Trophoblast cell (in vitro differentiated cells and primary cell): ENCODE data around the gene STAM2.
A peak's percentile ranks its signal among the peaks of the same experiment; 100 is the strongest.

Experiments
- DNase-seq, 2 donors: peaks; one replicate each; pipeline ENCODE4 v3.0.0-alpha.2; 2016
- H2AFZ ChIP-seq: 2 replicates; pipeline ENCODE4 v1.6.1; 2013; ENCODE audit warnings: low read length, moderate library complexity, mild to moderate bottlenecking; ENCODE audit not compliant: insufficient read depth, poor library complexity
- H2AK5ac ChIP-seq: 2 replicates; pipeline ENCODE4 v1.6.1; 2013; ENCODE audit warnings: mild to moderate bottlenecking, low read length
- H2BK120ac ChIP-seq: 2 replicates; pipeline ENCODE4 v1.6.1; 2013; ENCODE audit warnings: low read length, mild to moderate bottlenecking, moderate library complexity; ENCODE audit not compliant: insufficient read depth, poor library complexity
- H2BK12ac ChIP-seq: 2 replicates; pipeline ENCODE4 v1.6.1; 2013; ENCODE audit warnings: mild to moderate bottlenecking, low read length, moderate library complexity
- H2BK5ac ChIP-seq: 2 replicates; pipeline ENCODE4 v1.6.1; 2013; ENCODE audit warnings: low read length, low read depth, moderate library complexity, mild to moderate bottlenecking; ENCODE audit not compliant: poor library complexity
- H3K14ac ChIP-seq: 2 replicates; pipeline ENCODE4 v1.6.1; 2013; ENCODE audit warnings: mild to moderate bottlenecking, low read length
- H3K18ac ChIP-seq: 2 replicates; pipeline ENCODE4 v1.6.1; 2013; ENCODE audit warnings: mild to moderate bottlenecking, low read length
- H3K23ac ChIP-seq: 2 replicates; pipeline ENCODE4 v1.6.1; 2013; ENCODE audit warnings: low read length
- H3K27ac ChIP-seq: 2 replicates; pipeline ENCODE4 v1.5.1; 2013; ENCODE audit warnings: low read depth, mild to moderate bottlenecking, inconsistent platforms, low read length, moderate library complexity
- H3K27me3 ChIP-seq: 2 replicates; pipeline ENCODE4 v1.6.1; 2013; ENCODE audit warnings: inconsistent platforms, mild to moderate bottlenecking, low read length, moderate library complexity; ENCODE audit not compliant: insufficient read depth
- H3K36me3 ChIP-seq, 2 experiments: 1 replicate in 1 of 2; 2 replicates in 1 of 2; pipeline ENCODE4 v1.6.1; 2013; ENCODE audit warnings: low read length in 2 of 2, mild to moderate bottlenecking in 2 of 2, moderate library complexity in 1 of 2; ENCODE audit not compliant: insufficient read depth in 2 of 2, control insufficient read depth in 1 of 2
- H3K4ac ChIP-seq: 2 replicates; pipeline ENCODE4 v1.6.1; 2013; ENCODE audit warnings: low read depth, mild to moderate bottlenecking, low read length, moderate library complexity
- H3K4me1 ChIP-seq, 2 experiments: 1 replicate in 1 of 2; 2 replicates in 1 of 2; pipeline ENCODE4 v1.6.1; 2013; ENCODE audit warnings: low read length in 2 of 2, mild to moderate bottlenecking in 2 of 2, moderate library complexity in 1 of 2; ENCODE audit not compliant: insufficient read depth in 2 of 2, control insufficient read depth in 1 of 2
- H3K4me2 ChIP-seq: 2 replicates; pipeline ENCODE4 v1.6.1; 2013; ENCODE audit warnings: inconsistent platforms, mild to moderate bottlenecking, low read length, moderate library complexity
- H3K4me3 ChIP-seq: 2 replicates; pipeline ENCODE4 v1.5.1; 2013; ENCODE audit warnings: mild to moderate bottlenecking, low read depth, low read length, inconsistent platforms
- H3K79me1 ChIP-seq: one replicate; pipeline ENCODE4 v1.6.1; 2013; ENCODE audit warnings: low read length
- H3K79me2 ChIP-seq: 2 replicates; pipeline ENCODE4 v1.6.1; 2013; ENCODE audit warnings: low read length, mild to moderate bottlenecking; ENCODE audit not compliant: control insufficient read depth, insufficient read depth, poor library complexity
- H3K9ac ChIP-seq: 2 replicates; pipeline ENCODE4 v1.6.1; 2013; ENCODE audit warnings: mild to moderate bottlenecking, low read length
- H3K9me3 ChIP-seq: 2 replicates; pipeline ENCODE4 v1.6.1; 2013; ENCODE audit warnings: low read depth, mild to moderate bottlenecking, control low read depth, inconsistent platforms, low read length; ENCODE audit not compliant: insufficient read depth
- H4K12ac ChIP-seq: 2 replicates; pipeline ENCODE4 v1.6.1; 2013; ENCODE audit warnings: low read depth, mild to moderate bottlenecking, low read length, moderate library complexity
- H4K8ac ChIP-seq: 2 replicates; pipeline ENCODE4 v1.6.1; 2013; ENCODE audit warnings: low read depth, mild to moderate bottlenecking, low read length, moderate library complexity
- H4K91ac ChIP-seq: one replicate; pipeline ENCODE4 v1.6.1; 2013; ENCODE audit warnings: low read depth, mild to moderate bottlenecking, low read length, moderate library complexity
- WGBS: extraction: QIAGEN DNeasy Blood & Tissue Kit; methylation state at CpG from one replicate; pipeline ENCODE4 v1.1.7; 2013; ENCODE audit warnings: missing lambda C conversion rate; ENCODE audit not compliant: insufficient read length, insufficient coverage; ENCODE audit errors: extremely low coverage; 5-methylcytosine and 5-hydroxymethylcytosine counted together

The STAM2 gene

DNA sequence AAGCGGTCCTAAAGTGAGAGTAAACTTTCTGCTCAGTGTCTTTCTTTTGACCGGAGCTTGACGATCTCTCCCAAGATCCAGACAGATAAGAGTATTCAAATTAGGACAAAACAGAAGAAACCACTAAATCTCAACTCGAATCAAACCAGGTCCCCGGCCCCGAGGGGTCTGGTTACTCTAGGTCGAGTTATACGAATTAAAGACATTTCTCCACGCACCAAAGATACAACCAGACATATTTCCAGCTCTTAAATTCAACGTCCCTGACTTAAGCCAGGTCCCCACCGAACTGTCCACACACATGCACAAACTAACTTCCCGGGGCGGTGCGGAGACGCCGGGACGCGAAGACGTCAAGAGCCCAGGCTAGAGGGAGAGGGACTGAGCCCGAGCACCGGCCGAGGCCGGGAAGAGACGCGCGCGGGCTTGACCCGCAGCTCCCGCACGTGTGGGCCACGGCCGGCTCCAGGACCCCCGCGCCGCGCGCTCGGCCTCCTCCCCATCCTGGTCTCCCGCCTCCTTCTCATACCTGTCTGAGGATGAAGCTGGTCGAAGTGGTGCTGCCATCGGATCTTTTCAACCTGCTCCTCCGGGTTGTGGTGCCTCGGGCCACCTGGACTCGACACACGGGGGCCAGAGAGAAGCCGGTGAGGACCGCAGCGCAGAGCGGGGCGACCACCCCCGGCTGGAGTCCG, 77.6 kb downstream of the STAM2 start:
- no CpG with 5 or more reads among the region's 52 CpGs for WGBS
- no peak overlapping the region for H2AFZ ChIP-seq
- H3K79me2 ChIP-seq, result no peaks in the 10 kb centered on the region
- no peaks in the 10 kb centered on the region for H3K36me3 ChIP-seq
- no peak overlapping the region for H4K12ac ChIP-seq
- no peak overlapping the region for H2AK5ac ChIP-seq
- H3K4me2 ChIP-seq, result peak overlapping the region; percentile 94
- peak; percentile 9 to 46 for DNase-seq
- no peak overlapping the region for H4K8ac ChIP-seq
- peaks cover 3% of the 10 kb centered on the region for H3K9me3 ChIP-seq
- no peak overlapping the region for H2BK12ac ChIP-seq
- H3K9ac ChIP-seq, result no peak overlapping the region
- H3K18ac ChIP-seq, result no peak overlapping the region
- no peak overlapping the region for H3K4me3 ChIP-seq
- no peak overlapping the region for H3K27ac ChIP-seq
- H2BK120ac ChIP-seq, result no peak overlapping the region
- no peak overlapping the region for H3K14ac ChIP-seq
- H3K4ac ChIP-seq, result no peak overlapping the region
- H3K27me3 ChIP-seq, result peaks cover 27% of the 10 kb centered on the region
- H3K23ac ChIP-seq, result no peak overlapping the region
- H3K4me1 ChIP-seq, result peaks cover 9 to 17% of the 10 kb centered on the region in 2 experiments
- no peak overlapping the region for H2BK5ac ChIP-seq
- no peaks in the 10 kb centered on the region for H3K79me1 ChIP-seq
- H4K91ac ChIP-seq, result no peak overlapping the region

DNA sequence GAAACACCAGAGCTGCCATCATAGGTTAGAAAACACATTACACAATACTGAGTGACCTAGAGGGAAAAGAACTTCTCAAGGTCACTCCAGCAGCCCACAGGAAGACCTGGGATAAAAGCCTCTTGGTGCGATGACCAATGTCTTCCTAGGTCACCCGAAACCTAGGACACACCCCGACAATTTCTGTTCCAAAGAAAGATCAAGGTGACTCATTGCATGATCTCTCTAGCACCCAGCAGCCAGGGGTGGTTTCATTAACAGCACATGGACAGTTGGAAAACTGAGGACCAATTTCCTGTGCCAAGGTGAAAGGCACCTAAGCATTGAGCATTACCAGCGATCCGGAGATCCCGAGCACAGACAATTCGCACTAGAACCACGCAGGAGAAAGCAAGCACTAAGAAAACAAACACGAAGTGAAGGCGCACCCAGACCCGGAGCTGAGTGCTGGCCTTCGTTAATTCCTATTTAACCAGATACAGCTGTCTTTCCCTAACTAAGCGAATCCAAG, 78.2 kb downstream of the STAM2 start:
- Histone ChIP-seq H3K23ac (no peak overlapping the region), H3K18ac (no peak overlapping the region), H3K36me3 (no peaks in the 10 kb centered on the region), H4K8ac (no peak overlapping the region), H3K79me2 (no peaks in the 10 kb centered on the region), H3K4me1 (peaks cover 9 to 17% of the 10 kb centered on the region in 2 experiments), H3K9ac (no peak overlapping the region), H2AK5ac (no peak overlapping the region), H2AFZ (no peak overlapping the region), H3K4me3 (no peak overlapping the region), H3K27ac (no peak overlapping the region), H3K4ac (no peak overlapping the region), H3K9me3 (peaks cover 3% of the 10 kb centered on the region), H2BK120ac (no peak overlapping the region), H2BK5ac (no peak overlapping the region), H3K14ac (no peak overlapping the region), H4K12ac (no peak overlapping the region), H3K4me2 (peak overlapping the region; percentile 94), H3K27me3 (peaks cover 27% of the 10 kb centered on the region), H4K91ac (no peak overlapping the region), H3K79me1 (no peaks in the 10 kb centered on the region), H2BK12ac (no peak overlapping the region)
- no CpG with 5 or more reads among the region's 13 CpGs for WGBS
- peak in 1 of 2 donors; percentile 33 for DNase-seq

DNA sequence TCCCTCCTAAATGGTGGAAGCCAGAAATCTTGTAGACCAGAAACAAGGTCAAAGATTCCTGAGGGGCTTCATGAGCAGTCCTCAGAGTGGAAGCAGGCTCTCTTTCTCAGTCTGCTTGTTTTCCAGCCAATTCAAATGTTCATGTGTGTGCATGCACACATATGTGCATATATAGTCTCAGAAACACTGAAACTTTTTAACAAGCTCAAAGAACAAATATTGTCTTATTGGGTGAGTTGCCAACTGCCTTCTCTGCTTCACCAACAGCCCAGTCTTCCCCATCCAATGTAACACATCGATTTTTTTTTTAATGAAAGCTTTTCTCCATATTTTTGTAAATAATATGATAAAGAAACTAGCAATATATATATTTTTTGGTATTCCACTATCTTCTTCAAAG, 80.4 kb downstream of the STAM2 start:
- no peak overlapping the region for H2AK5ac ChIP-seq
- peaks cover 3% of the 10 kb centered on the region for H3K9me3 ChIP-seq
- no peaks in the 10 kb centered on the region for H3K79me1 ChIP-seq
- H3K27me3 ChIP-seq, result peaks cover 24% of the 10 kb centered on the region
- H3K4me3 ChIP-seq, result no peak overlapping the region
- H2BK120ac ChIP-seq, result no peak overlapping the region
- H2AFZ ChIP-seq, result no peak overlapping the region
- no peaks in the 10 kb centered on the region for H3K36me3 ChIP-seq
- H3K4ac ChIP-seq, result no peak overlapping the region
- no peak overlapping the region for H3K14ac ChIP-seq
- no peak overlapping the region for H3K18ac ChIP-seq
- no peak overlapping the region for H3K9ac ChIP-seq
- H3K4me1 ChIP-seq, result peaks cover 9 to 17% of the 10 kb centered on the region in 2 experiments
- no CpG with 5 or more reads among the region's 1 CpG for WGBS
- H3K4me2 ChIP-seq, result no peak overlapping the region
- DNase-seq, result no peak
- H3K23ac ChIP-seq, result no peak overlapping the region
- no peak overlapping the region for H2BK5ac ChIP-seq
- no peak overlapping the region for H4K12ac ChIP-seq
- H3K79me2 ChIP-seq, result no peaks in the 10 kb centered on the region
- H4K91ac ChIP-seq, result no peak overlapping the region
- H3K27ac ChIP-seq, result no peak overlapping the region
- no peak overlapping the region for H4K8ac ChIP-seq
- no peak overlapping the region for H2BK12ac ChIP-seq

DNA sequence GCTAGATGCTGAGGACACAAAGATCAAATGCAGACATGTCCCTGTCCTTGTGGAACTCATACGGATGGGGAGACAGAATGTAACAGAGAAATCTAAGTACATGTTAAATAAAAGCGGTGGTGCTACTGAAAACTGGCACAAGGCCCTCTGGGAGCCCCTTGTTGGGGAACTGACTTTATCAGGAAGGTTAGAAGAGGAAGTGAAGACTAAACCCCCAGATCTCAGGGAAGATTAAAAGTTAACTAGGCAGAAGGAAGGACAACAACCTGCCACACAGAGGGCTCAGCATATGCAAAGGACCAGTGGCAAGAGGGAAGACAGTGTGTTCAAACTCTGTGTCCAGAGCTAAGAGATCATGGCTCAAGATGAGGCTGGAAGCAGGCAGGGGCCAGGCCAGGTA, 81.5 kb downstream of the STAM2 start:
- Histone ChIP-seq H3K14ac (no peak overlapping the region), H3K27me3 (peaks cover 17% of the 10 kb centered on the region), H3K18ac (no peak overlapping the region), H2AFZ (no peak overlapping the region), H4K12ac (no peak overlapping the region), H4K91ac (no peak overlapping the region), H3K36me3 (no peaks in the 10 kb centered on the region), H3K4me2 (no peak overlapping the region), H2BK5ac (no peak overlapping the region), H3K9ac (no peak overlapping the region), H3K79me2 (no peaks in the 10 kb centered on the region), H3K4me1 (peaks cover 5 to 16% of the 10 kb centered on the region in 2 experiments), H3K79me1 (no peaks in the 10 kb centered on the region), H2BK120ac (no peak overlapping the region), H4K8ac (no peak overlapping the region), H2BK12ac (no peak overlapping the region), H3K23ac (no peak overlapping the region), H3K4ac (no peak overlapping the region), H3K4me3 (no peak overlapping the region), H3K27ac (no peak overlapping the region), H2AK5ac (no peak overlapping the region), H3K9me3 (peaks cover 3% of the 10 kb centered on the region)
- no CpG with 5 or more reads among the region's 2 CpGs for WGBS
- DNase-seq, result no peak
